HepG2 (cell line): ENCODE data around the gene PRSS50. TPM values are rescaled to one million over a fixed set of nuclear protein-coding genes. Genes with fewer than 3 reads are reported as not detected.

Source experiments
- ATAC-seq: fragments of 200-7000 bp; cut with Tn5 transposase; 3 replicates; pipeline ENCODE4 v1.9.1; 2020; ENCODE audit warnings: mild to moderate bottlenecking, moderate library complexity
- BruUV-seq: library from RNA; stranded (reverse); fragments of 400-500 nt; replicated peaks from 2 replicates; lab custom pipeline; 2021; lab: Mats Ljungman, UMichigan
- CTCF ChIA-PET: fragments of 300-600 bp; formaldehyde crosslinking; extraction: SDS; loops from one replicate; lab custom pipeline; 2021; ENCODE audit warnings: low total read pairs, inconsistent platforms, low intra/inter-chr PET ratio; lab: Yijun Ruan, JAX
- POLR2A ChIA-PET: fragments of 350-600 bp; sonication (Branson Sonifier 250); formaldehyde crosslinking; loops from one replicate; lab custom pipeline; 2020; ENCODE audit warnings: antibody characterized with exemption, inconsistent platforms; lab: Yijun Ruan, JAX
- DNase-seq: peaks from one replicate; pipeline ENCODE4 v3.0.0-alpha.2; 2015; ENCODE audit warnings: low spot score
- FAIRE-seq: peaks from 3 replicates; lab custom pipeline; 2011; peaks lifted over from hg19 to GRCh38; lab: Jason Lieb, UNC
- H2AFZ ChIP-seq: one replicate; pipeline ENCODE4 v1.6.1; 2011; ENCODE audit warnings: low read length, inconsistent platforms
- H3K27ac ChIP-seq: fragments of 300-600 bp; 3 replicates; pipeline ENCODE4 v1.8.0; 2011; ENCODE audit warnings: mixed run types, mild to moderate bottlenecking, mixed read lengths, low read length, inconsistent platforms; ENCODE audit not compliant: insufficient read depth; ENCODE audit errors: extremely low read length
- H3K27me3 ChIP-seq, 2 experiments: fragments of 200-600 bp in 1 of 2; 2 replicates in 1 of 2; 3 replicates in 1 of 2; pipeline versions ENCODE4 v1.6.0 to v1.8.0; 2011; ENCODE audit warnings: low read length in 2 of 2, mild to moderate bottlenecking in 2 of 2, moderate library complexity in 2 of 2, inconsistent platforms in 1 of 2; ENCODE audit not compliant: insufficient read depth in 2 of 2, control insufficient read depth in 1 of 2
- H3K36me3 ChIP-seq, 2 experiments: fragments of 200-600 bp in 1 of 2; replicated peaks in 1 of 2; 2 replicates in 1 of 2; 3 replicates in 1 of 2; pipeline versions ENCODE4 v1.5.1 to v1.8.0; 2011; ENCODE audit warnings: low read length in 2 of 2, inconsistent platforms in 1 of 2; ENCODE audit not compliant: insufficient read depth in 2 of 2, control insufficient read depth in 1 of 2
- H3K4me1 ChIP-seq: 2 replicates; pipeline ENCODE4 v1.5.1; 2012; ENCODE audit warnings: low read length, inconsistent platforms; ENCODE audit not compliant: insufficient read depth
- H3K4me2 ChIP-seq: 2 replicates; pipeline ENCODE4 v1.6.0; 2011; ENCODE audit warnings: low read depth, low read length, inconsistent platforms
- H3K4me3 ChIP-seq, 3 experiments: fragments of 200-600 bp in 1 of 3; sonication (generic), shearing (Covaris generic) in 1 of 3; replicated peaks in 1 of 3; 2 replicates each; pipeline ENCODE4 v1.5.1; 2011 to 2016; ENCODE audit warnings: low read length in 3 of 3, inconsistent platforms in 2 of 3, low read depth in 2 of 3, mild to moderate bottlenecking in 2 of 3, control low read depth in 1 of 3, mixed read lengths in 1 of 3; ENCODE audit not compliant: insufficient read depth in 1 of 3
- H3K79me2 ChIP-seq: one replicate; pipeline ENCODE4 v1.6.1; 2011; ENCODE audit warnings: low read length, inconsistent platforms; ENCODE audit not compliant: insufficient read depth
- H3K9ac ChIP-seq: 2 replicates; pipeline ENCODE4 v1.6.0; 2011; ENCODE audit warnings: mild to moderate bottlenecking, low read depth, low read length, inconsistent platforms; ENCODE audit not compliant: insufficient read depth
- H3K9me3 ChIP-seq: 2 replicates; pipeline ENCODE4 v1.5.1; 2012; ENCODE audit warnings: mild to moderate bottlenecking, low read length
- H4K20me1 ChIP-seq: 2 replicates; pipeline ENCODE4 v1.6.0; 2011; ENCODE audit warnings: inconsistent platforms, mild to moderate bottlenecking, low read length, moderate library complexity; ENCODE audit not compliant: insufficient read depth
- HMG20B ChIP-seq: conservative IDR thresholded peaks from 2 replicates; pipeline ENCODE4 v1.6.1; 2016; ENCODE audit warnings: missing genetic modification reagents, missing compliant biosample characterization
- NFKB2 ChIP-seq: sonication (generic); formaldehyde crosslinking; IDR thresholded peaks from 2 replicates; pipeline ENCODE4 v1.4.0; 2020; ENCODE audit warnings: missing genetic modification reagents, borderline replicate concordance
- NR2C2 ChIP-seq: sonication (generic); formaldehyde crosslinking; IDR thresholded peaks from 2 replicates; pipeline ENCODE4 v1.4.0; 2020; ENCODE audit warnings: missing genetic modification reagents, mild to moderate bottlenecking, moderate library complexity, borderline replicate concordance
- REXO4 ChIP-seq: sonication (generic); formaldehyde crosslinking; IDR thresholded peaks from 2 replicates; pipeline ENCODE4 v1.8.0; 2022; ENCODE audit warnings: missing genetic modification reagents, mild to moderate bottlenecking, borderline replicate concordance
- SIX1 ChIP-seq: sonication (generic); formaldehyde crosslinking; IDR thresholded peaks from 2 replicates; pipeline ENCODE4 v1.4.0; 2020; ENCODE audit warnings: missing genetic modification reagents, borderline replicate concordance
- SP5 ChIP-seq: IDR thresholded peaks from 2 replicates; pipeline ENCODE4 v1.6.1; 2016; ENCODE audit warnings: low read depth, borderline replicate concordance
- ZNF749 ChIP-seq: sonication (generic); formaldehyde crosslinking; IDR thresholded peaks from 2 replicates; pipeline ENCODE4 v1.8.0; 2022; ENCODE audit warnings: mild to moderate bottlenecking, missing genetic modification reagents, moderate library complexity, borderline replicate concordance
- WGBS: methylation state at CpG from one replicate; pipeline ENCODE4 v1.1.6; 2017; ENCODE audit warnings: low lambda C conversion rate; 5-methylcytosine and 5-hydroxymethylcytosine counted together
- in situ Hi-C: cut with HindIII; loops from 2 replicates; pipeline ENCODE4 v1.10.0; 2017; ENCODE audit warnings: low pct_unique_long_range_greater_than_20kb; ENCODE audit not compliant: extremely low pct_ligation_motif_present
- intact Hi-C: fragments of 100-400 bp; cut with micrococcal nuclease; formaldehyde crosslinking; loops from one replicate; pipeline ENCODE4 v1.10.0; 2022; ENCODE audit not compliant: unreplicated experiment
- polyA plus RNA-seq, 8 experiments: library from polyadenylated mRNA; depleted of rRNA in 3 of 8; stranded (reverse) in 7 of 8; unstranded in 1 of 8; fragments of >200 nt; fragmentation: Illumina TruSeq in 4 of 8; extraction: Trizol in 4 of 8; gene quantifications; 2 replicates each; pipeline versions ENCODE4 v1.2.1 to v1.2.3, GENCODE V29; 2011 to 2016; ENCODE audit warnings: low read depth in 4 of 8, missing spikeins in 1 of 8, mixed read lengths in 1 of 8; ENCODE audit not compliant: insufficient read depth in 1 of 8
- total RNA-seq, 5 experiments: library from RNA; depleted of rRNA; stranded (reverse); fragments of >200 nt; fragmentation: Illumina TruSeq; extraction: Trizol; gene quantifications; 2 replicates each; pipeline ENCODE4 v1.2.3, GENCODE V29; 2016; ENCODE audit warnings: low read depth in 1 of 5
- TF ChIP-seq, protein P1 (sequence below): IDR thresholded peaks from 2 replicates; pipeline ENCODE4 v1.4.0; 2020; ENCODE audit warnings: mild to moderate bottlenecking, missing genetic modification reagents
- TF ChIP-seq, protein P2 (sequence below): sonication (generic); formaldehyde crosslinking; IDR thresholded peaks from 2 replicates; pipeline ENCODE4 v1.9.0; 2021; ENCODE audit warnings: mild to moderate bottlenecking, missing genetic modification reagents
- TF ChIP-seq, protein P3 (sequence below): sonication (generic); formaldehyde crosslinking; IDR thresholded peaks from 2 replicates; pipeline ENCODE4 v1.5.0; 2020; ENCODE audit warnings: missing genetic modification reagents
- TF ChIP-seq, protein P4 (sequence below): IDR thresholded peaks from 2 replicates; pipeline ENCODE4 v1.6.1; 2016

PRSS50 gene
- total and polyA plus RNA-seq, 2 of the 13 experiments (the other 11 are each of a cell fraction or from before 2014, with no cell fraction given): not detected

DNA sequence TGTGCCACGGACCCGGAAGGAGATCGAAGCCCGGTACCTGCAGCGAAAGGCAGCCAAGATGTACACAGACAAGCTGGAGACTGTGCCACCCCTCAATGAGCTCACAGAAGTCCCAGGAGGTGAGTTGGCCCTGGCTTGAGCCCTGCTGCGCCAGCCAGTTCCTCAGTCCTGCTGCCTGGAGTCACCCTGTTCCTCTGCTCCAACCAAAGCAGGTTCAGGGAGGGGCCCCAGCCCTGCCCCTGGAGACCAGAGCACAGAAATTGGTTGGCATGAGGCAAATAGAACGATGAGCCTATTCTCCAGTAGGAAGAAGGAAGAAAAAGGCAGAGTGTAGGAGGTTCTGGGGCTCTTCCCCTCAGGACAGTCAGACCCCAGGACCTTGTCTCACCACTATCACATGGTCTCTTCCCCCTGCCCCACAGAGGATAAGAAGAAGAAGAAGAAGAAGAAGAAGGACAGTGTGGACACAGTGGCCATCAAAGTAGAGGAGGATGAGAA lies 8.5 kb downstream of the PRSS50 start:
- ChIA-PET POLR2A (no interaction called here), CTCF (no interaction called here)
- no peaks in the 10 kb centered on the region for H3K9me3 ChIP-seq
- ATAC-seq (no peak), FAIRE-seq (no peak), DNase-seq (no peak)
- 50% methylated on average over 2 of the region's 7 CpGs for WGBS
- H3K4me3 ChIP-seq: no peak overlapping the region
- no peak overlapping the region for H2AFZ ChIP-seq
- in situ Hi-C loops (no loop called here), intact Hi-C loops (no loop called here)
- no peaks in the 10 kb centered on the region for H3K79me2 ChIP-seq
- peaks cover 11% of the 10 kb centered on the region for H3K4me1 ChIP-seq
- no peak overlapping the region for H3K9ac ChIP-seq
- no peak overlapping the region for H3K4me2 ChIP-seq
- H3K27me3 ChIP-seq: peaks cover 2 to 15% of the 10 kb centered on the region in 2 experiments; a peak in 3 of 5 replicates
- no peaks in the 10 kb centered on the region for H3K36me3 ChIP-seq
- H3K27ac ChIP-seq: no peak overlapping the region
- H4K20me1 ChIP-seq: no peaks in the 10 kb centered on the region
- BruUV-seq: no TSS peak
- TF ChIP-seq REXO4 (no peak), SP5 (CRISPR knock-in tag) (no peak), ZNF749 (CRISPR knock-in tag) (no peak), NR2C2 (CRISPR knock-in tag) (no peak), SIX1 (CRISPR knock-in tag) (no peak), NFKB2 (CRISPR knock-in tag) (no peak), HMG20B (no peak)
- TF ChIP-seq, protein P1, sequence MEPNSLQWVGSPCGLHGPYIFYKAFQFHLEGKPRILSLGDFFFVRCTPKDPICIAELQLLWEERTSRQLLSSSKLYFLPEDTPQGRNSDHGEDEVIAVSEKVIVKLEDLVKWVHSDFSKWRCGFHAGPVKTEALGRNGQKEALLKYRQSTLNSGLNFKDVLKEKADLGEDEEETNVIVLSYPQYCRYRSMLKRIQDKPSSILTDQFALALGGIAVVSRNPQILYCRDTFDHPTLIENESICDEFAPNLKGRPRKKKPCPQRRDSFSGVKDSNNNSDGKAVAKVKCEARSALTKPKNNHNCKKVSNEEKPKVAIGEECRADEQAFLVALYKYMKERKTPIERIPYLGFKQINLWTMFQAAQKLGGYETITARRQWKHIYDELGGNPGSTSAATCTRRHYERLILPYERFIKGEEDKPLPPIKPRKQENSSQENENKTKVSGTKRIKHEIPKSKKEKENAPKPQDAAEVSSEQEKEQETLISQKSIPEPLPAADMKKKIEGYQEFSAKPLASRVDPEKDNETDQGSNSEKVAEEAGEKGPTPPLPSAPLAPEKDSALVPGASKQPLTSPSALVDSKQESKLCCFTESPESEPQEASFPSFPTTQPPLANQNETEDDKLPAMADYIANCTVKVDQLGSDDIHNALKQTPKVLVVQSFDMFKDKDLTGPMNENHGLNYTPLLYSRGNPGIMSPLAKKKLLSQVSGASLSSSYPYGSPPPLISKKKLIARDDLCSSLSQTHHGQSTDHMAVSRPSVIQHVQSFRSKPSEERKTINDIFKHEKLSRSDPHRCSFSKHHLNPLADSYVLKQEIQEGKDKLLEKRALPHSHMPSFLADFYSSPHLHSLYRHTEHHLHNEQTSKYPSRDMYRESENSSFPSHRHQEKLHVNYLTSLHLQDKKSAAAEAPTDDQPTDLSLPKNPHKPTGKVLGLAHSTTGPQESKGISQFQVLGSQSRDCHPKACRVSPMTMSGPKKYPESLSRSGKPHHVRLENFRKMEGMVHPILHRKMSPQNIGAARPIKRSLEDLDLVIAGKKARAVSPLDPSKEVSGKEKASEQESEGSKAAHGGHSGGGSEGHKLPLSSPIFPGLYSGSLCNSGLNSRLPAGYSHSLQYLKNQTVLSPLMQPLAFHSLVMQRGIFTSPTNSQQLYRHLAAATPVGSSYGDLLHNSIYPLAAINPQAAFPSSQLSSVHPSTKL: no peak
- TF ChIP-seq, protein P2, sequence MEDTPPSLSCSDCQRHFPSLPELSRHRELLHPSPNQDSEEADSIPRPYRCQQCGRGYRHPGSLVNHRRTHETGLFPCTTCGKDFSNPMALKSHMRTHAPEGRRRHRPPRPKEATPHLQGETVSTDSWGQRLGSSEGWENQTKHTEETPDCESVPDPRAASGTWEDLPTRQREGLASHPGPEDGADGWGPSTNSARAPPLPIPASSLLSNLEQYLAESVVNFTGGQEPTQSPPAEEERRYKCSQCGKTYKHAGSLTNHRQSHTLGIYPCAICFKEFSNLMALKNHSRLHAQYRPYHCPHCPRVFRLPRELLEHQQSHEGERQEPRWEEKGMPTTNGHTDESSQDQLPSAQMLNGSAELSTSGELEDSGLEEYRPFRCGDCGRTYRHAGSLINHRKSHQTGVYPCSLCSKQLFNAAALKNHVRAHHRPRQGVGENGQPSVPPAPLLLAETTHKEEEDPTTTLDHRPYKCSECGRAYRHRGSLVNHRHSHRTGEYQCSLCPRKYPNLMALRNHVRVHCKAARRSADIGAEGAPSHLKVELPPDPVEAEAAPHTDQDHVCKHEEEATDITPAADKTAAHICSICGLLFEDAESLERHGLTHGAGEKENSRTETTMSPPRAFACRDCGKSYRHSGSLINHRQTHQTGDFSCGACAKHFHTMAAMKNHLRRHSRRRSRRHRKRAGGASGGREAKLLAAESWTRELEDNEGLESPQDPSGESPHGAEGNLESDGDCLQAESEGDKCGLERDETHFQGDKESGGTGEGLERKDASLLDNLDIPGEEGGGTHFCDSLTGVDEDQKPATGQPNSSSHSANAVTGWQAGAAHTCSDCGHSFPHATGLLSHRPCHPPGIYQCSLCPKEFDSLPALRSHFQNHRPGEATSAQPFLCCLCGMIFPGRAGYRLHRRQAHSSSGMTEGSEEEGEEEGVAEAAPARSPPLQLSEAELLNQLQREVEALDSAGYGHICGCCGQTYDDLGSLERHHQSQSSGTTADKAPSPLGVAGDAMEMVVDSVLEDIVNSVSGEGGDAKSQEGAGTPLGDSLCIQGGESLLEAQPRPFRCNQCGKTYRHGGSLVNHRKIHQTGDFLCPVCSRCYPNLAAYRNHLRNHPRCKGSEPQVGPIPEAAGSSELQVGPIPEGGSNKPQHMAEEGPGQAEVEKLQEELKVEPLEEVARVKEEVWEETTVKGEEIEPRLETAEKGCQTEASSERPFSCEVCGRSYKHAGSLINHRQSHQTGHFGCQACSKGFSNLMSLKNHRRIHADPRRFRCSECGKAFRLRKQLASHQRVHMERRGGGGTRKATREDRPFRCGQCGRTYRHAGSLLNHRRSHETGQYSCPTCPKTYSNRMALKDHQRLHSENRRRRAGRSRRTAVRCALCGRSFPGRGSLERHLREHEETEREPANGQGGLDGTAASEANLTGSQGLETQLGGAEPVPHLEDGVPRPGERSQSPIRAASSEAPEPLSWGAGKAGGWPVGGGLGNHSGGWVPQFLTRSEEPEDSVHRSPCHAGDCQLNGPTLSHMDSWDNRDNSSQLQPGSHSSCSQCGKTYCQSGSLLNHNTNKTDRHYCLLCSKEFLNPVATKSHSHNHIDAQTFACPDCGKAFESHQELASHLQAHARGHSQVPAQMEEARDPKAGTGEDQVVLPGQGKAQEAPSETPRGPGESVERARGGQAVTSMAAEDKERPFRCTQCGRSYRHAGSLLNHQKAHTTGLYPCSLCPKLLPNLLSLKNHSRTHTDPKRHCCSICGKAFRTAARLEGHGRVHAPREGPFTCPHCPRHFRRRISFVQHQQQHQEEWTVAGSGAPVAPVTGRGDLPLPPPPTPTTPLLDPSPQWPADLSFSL (CRISPR knock-in tag): no peak
- TF ChIP-seq, protein P3, sequence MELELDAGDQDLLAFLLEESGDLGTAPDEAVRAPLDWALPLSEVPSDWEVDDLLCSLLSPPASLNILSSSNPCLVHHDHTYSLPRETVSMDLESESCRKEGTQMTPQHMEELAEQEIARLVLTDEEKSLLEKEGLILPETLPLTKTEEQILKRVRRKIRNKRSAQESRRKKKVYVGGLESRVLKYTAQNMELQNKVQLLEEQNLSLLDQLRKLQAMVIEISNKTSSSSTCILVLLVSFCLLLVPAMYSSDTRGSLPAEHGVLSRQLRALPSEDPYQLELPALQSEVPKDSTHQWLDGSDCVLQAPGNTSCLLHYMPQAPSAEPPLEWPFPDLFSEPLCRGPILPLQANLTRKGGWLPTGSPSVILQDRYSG (CRISPR knock-in tag): no peak
- TF ChIP-seq, protein P4, sequence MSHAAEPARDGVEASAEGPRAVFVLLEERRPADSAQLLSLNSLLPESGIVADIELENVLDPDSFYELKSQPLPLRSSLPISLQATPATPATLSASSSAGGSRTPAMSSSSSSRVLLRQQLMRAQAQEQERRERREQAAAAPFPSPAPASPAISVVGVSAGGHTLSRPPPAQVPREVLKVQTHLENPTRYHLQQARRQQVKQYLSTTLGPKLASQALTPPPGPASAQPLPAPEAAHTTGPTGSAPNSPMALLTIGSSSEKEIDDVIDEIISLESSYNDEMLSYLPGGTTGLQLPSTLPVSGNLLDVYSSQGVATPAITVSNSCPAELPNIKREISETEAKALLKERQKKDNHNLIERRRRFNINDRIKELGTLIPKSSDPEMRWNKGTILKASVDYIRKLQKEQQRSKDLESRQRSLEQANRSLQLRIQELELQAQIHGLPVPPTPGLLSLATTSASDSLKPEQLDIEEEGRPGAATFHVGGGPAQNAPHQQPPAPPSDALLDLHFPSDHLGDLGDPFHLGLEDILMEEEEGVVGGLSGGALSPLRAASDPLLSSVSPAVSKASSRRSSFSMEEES (CRISPR knock-in tag): no peak
